ENCODE data around the gene USE1. TPM values are rescaled to one million over a fixed set of nuclear protein-coding genes. Genes with fewer than 3 reads are reported as not detected.

Gene USE1
- total and polyA plus RNA-seq, 4 donors: 22.0 to 60.1 (median 34.8) TPM

- no peak for TF ChIP-seq CTCF (IDR thresholded peaks at IDR 0.05; ENCODE audit: control extremely low read depth, extremely low read depth)
- Histone ChIP-seq H3K9ac (ENCODE audit: insufficient read depth in 1 of 2, low read length in 2 of 2) (no peak overlapping the region), H3K4me1 (ENCODE audit: control insufficient read depth in 5 of 5, insufficient read depth in 5 of 5, low read length in 5 of 5) (peaks cover 0 to 6% (median 0%) of the 10 kb centered on the region in 5 donors), H3K9me3 (ENCODE audit: control insufficient read depth in 4 of 4, insufficient read depth in 3 of 4, low read length in 3 of 4) (no peaks in the 10 kb centered on the region), H3K27me3 (ENCODE audit: control insufficient read depth in 3 of 3, insufficient read depth in 3 of 3, low read length in 2 of 3) (no peaks in the 10 kb centered on the region), H3K4me3 (no peak overlapping the region), H3K36me3 (ENCODE audit: control insufficient read depth in 4 of 4, insufficient read depth in 4 of 4, low read length in 4 of 4) (peaks cover 3 to 10% (median 3%) of the 10 kb centered on the region in 4 donors), H3K27ac (ENCODE audit: low read depth in 1 of 2, low read length in 1 of 2) (no peak overlapping the region)
- ATAC-seq (ENCODE audit: insufficient read depth, low FRiP score) (no peak), DNase-seq (no peak)
- 94 to 95% methylated on average over 7 of the region's 7 CpGs for WGBS, 2 donors
Measured at GRCh38 chr19:17266026-17266425, 50.9 kb downstream of the USE1 start.

- H3K36me3 ChIP-seq (ENCODE audit: control insufficient read depth in 4 of 4, insufficient read depth in 4 of 4, low read length in 4 of 4): peaks cover 3 to 13% (median 8%) of the 10 kb centered on the region in 4 donors
- TF ChIP-seq CTCF (IDR thresholded peaks at IDR 0.05; ENCODE audit: control extremely low read depth, extremely low read depth): no peak
- DNase-seq: no peak
- WGBS, 2 donors: 57 to 62% methylated on average over 12 of the region's 12 CpGs
- H3K27ac ChIP-seq (ENCODE audit: low read depth in 1 of 2, low read length in 1 of 2): no peak overlapping the region
- no peak overlapping the region for H3K9ac ChIP-seq (ENCODE audit: insufficient read depth in 1 of 2, low read length in 2 of 2)
- no peak overlapping the region for H3K4me3 ChIP-seq
- peaks cover 0 to 6% (median 0%) of the 10 kb centered on the region in 5 donors for H3K4me1 ChIP-seq (ENCODE audit: control insufficient read depth in 5 of 5, insufficient read depth in 5 of 5, low read length in 5 of 5)
- no peaks in the 10 kb centered on the region for H3K27me3 ChIP-seq (ENCODE audit: control insufficient read depth in 3 of 3, insufficient read depth in 3 of 3, low read length in 2 of 3)
- no peak for ATAC-seq (ENCODE audit: insufficient read depth, low FRiP score)
- H3K9me3 ChIP-seq (ENCODE audit: control insufficient read depth in 4 of 4, insufficient read depth in 3 of 4, low read length in 3 of 4): no peaks in the 10 kb centered on the region
Measured at GRCh38 chr19:17266589-17266974, 51.4 kb downstream of the USE1 start.

- 0 to 1% methylated on average over 27 of the region's 27 CpGs for WGBS, 2 donors
- DNase-seq (peak; percentile 98 to 99 (median 99)), ATAC-seq (ENCODE audit: insufficient read depth, low FRiP score) (peak; percentile 96)
- Histone ChIP-seq H3K9ac (ENCODE audit: insufficient read depth in 1 of 2, low read length in 2 of 2) (peak within 1 kb of the TSS; percentile 65 to 78), H3K27ac (ENCODE audit: low read depth in 1 of 2, low read length in 1 of 2) (peak within 1 kb of the TSS; percentile 76 to 81), H3K4me1 (ENCODE audit: control insufficient read depth in 5 of 5, insufficient read depth in 5 of 5, low read length in 5 of 5) (peaks cover 0 to 6% (median 0%) of the 10 kb centered on the region in 5 donors), H3K9me3 (ENCODE audit: control insufficient read depth in 4 of 4, insufficient read depth in 3 of 4, low read length in 3 of 4) (no peaks in the 10 kb centered on the region), H3K27me3 (ENCODE audit: control insufficient read depth in 3 of 3, insufficient read depth in 3 of 3, low read length in 2 of 3) (no peaks in the 10 kb centered on the region), H3K4me3 (peak within 1 kb of the TSS; percentile 88), H3K36me3 (ENCODE audit: control insufficient read depth in 4 of 4, insufficient read depth in 4 of 4, low read length in 4 of 4) (peaks cover 3 to 14% (median 11%) of the 10 kb centered on the region in 4 donors)
- no peak for TF ChIP-seq CTCF (IDR thresholded peaks at IDR 0.05; ENCODE audit: control extremely low read depth, extremely low read depth)
Measured at GRCh38 chr19:17266975-17267788, 52.0 kb downstream of the USE1 start, which contains the start of gene BABAM1. Gene BABAM1, plus strand, starts transcription at chr19:17267443. Its CDS starts 1,364 bp downstream, at chr19:17268807.
